OCI-LY1 (cell line): ENCODE results near the gene TTC1.

ENCODE experiments used
- CTCF ChIP-seq: fragments of 200-600 bp; sonication (generic), shearing (Covaris generic); IDR thresholded peaks from 2 replicates; pipeline ENCODE4 v1.5.1; 2017; ENCODE audit warnings: mild to moderate bottlenecking, antibody characterized with exemption, low read length, moderate library complexity, mixed read lengths
- EZH2 ChIP-seq: fragments of 200-600 bp; sonication (generic), shearing (Covaris generic); IDR thresholded peaks from 2 replicates; pipeline ENCODE4 v1.8.0; 2017; ENCODE audit warnings: borderline replicate concordance, mixed run types, mild to moderate bottlenecking, antibody characterized with exemption, low read length, moderate library complexity, mixed read lengths

GRCh38 chr5:160064417-160064810, 55.5 kb downstream of the TTC1 start:
- TF ChIP-seq CTCF (no peak), EZH2 (no peak)
